ENCODE measurements around the gene MCM3AP. TPM values are rescaled to one million over a fixed set of nuclear protein-coding genes. Genes with fewer than 3 reads are reported as not detected.

Gene MCM3AP
- total RNA-seq, 2 experiments from 2014 or later: 109 to 166 TPM

DNA sequence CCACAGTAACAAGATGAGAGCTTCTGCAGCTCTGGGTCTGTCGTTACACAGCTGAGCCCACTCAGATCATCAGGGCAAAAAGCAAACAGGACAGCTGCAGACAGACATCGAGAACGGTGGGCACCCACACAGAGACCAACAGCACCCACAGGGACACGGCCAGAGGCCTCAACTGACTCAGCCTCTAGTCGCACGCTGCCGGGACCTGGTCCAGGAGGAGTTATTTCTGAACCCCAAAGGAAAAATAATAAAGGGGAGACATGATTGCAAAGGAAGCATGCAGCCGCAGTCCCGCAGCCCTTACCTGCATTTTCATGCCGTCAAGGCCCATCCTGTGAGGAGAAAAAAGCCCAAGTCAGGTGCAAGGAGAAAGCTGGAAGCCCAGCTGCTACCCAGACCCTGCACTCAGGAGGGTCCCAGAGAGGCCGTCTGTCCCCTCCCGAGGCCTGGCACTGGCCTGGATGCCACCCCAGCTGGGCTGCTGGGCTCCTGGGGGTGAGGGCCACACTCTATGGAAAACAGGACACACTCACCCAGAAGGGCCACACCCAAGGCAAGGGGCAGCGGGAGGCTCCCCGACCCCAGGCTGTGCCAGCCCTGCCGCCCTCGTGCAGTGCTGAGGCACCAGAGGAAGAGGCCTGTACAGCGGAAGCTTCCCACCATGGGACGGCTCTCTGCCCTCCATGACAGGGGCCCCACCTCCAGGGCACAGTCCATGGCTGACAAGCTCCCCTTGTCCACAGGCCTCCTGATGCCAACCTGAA lies 72.5 kb downstream of the MCM3AP start:
- peaks cover 7% of the 10 kb centered on the region; the same call in 1 of the 2 replicates for H3K36me3 ChIP-seq (ENCODE audit: insufficient read depth, low read length)
- CTCF ChIA-PET (ENCODE audit: unreplicated experiment): no interaction called here
- BruUV-seq (replicated peaks): no TSS peak
- H3K4me1 ChIP-seq (ENCODE audit: insufficient read depth, low read length, poor library complexity, severe bottlenecking): no peaks in the 10 kb centered on the region
- no peak overlapping the region for H3K4me3 ChIP-seq (ENCODE audit: low read depth, low read length, poor library complexity, severe bottlenecking)
- no peaks in the 10 kb centered on the region for H3K9me2 ChIP-seq (ENCODE audit: insufficient read depth, low read length)
- H3K9me3 ChIP-seq (ENCODE audit: low read length): no peaks in the 10 kb centered on the region
- H4K20me1 ChIP-seq (ENCODE audit: insufficient read depth, low read length): no peaks in the 10 kb centered on the region
- DNase-seq (ENCODE audit: low spot score): no peak
- POLR2A ChIA-PET: no interaction called here
- H2AFZ ChIP-seq (ENCODE audit: low read length): no peak overlapping the region
- intact Hi-C loops (cut with micrococcal nuclease; ENCODE audit: unreplicated experiment): no loop called here
- no peak overlapping the region for H3K4me2 ChIP-seq (ENCODE audit: low read length)
- TF ChIP-seq CTCF (conservative IDR thresholded peaks at IDR 0.05; ENCODE audit: low read length): no peak
- no peak for TF ChIP-seq EZH2phosphoT487 (IDR thresholded peaks at IDR 0.05; ENCODE audit: borderline replicate concordance, low read depth, low read length)
- H3K27ac ChIP-seq (ENCODE audit: low read depth, low read length, poor library complexity, severe bottlenecking): no peak overlapping the region
- H3K79me2 ChIP-seq (ENCODE audit: insufficient read depth, low read depth, low read length): no peaks in the 10 kb centered on the region

DNA sequence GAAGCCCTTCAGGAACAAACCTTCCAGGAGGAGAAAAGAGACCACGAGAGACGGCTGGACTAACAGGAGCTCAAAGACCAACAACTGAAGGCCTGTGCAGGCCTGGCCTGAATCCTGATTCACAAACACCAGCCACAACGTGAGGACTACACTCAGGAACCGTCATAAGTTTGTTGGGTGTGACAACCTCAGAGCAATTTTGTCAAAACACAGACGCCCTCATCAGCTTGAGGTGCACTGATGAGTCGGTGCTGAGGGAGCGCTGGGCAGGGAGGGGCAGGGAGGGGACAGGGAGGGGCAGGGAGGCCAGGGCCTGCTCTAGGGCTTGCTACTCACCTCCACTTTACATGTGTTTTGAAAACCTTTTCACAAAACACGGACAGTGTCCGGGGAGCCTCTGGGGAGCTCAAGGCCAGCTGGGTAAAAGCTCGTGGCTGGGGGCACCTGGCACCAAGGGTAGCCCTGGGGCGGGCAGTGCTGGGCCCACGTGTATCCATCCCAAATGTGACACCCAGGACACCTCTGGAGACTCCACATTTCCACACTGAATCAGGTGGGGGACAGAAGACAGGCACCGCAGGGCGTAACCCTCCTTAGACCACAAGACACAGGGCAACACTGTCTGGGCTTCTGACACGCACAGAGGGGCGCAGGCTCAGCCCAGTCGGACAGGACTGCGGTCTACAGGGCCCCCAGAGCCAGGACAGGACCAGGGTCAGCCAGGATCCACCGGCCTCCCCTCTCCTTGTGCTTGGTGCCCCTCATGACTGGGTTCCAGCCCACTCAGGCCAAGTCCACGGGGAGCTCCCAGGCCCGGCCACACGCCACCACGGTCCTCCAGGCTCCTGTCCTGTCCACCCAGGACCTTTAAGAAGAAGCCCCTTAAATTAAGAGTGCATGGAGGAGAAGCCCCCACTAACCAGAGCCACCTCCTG lies 73.4 kb downstream of the MCM3AP start:
- peaks cover 12% of the 10 kb centered on the region; the same call in 1 of the 2 replicates for H3K36me3 ChIP-seq (ENCODE audit: insufficient read depth, low read length)
- ChIA-PET CTCF (ENCODE audit: unreplicated experiment) (no interaction called here), POLR2A (no interaction called here)
- H3K9me2 ChIP-seq (ENCODE audit: insufficient read depth, low read length): no peaks in the 10 kb centered on the region
- H3K4me3 ChIP-seq (ENCODE audit: low read depth, low read length, poor library complexity, severe bottlenecking): no peak overlapping the region
- no peaks in the 10 kb centered on the region for H4K20me1 ChIP-seq (ENCODE audit: insufficient read depth, low read length)
- BruUV-seq (replicated peaks): TSS peak; percentile 41
- no peak for DNase-seq (ENCODE audit: low spot score)
- no peak overlapping the region for H3K4me2 ChIP-seq (ENCODE audit: low read length)
- H3K9me3 ChIP-seq (ENCODE audit: low read length): no peaks in the 10 kb centered on the region
- TF ChIP-seq CTCF (conservative IDR thresholded peaks at IDR 0.05; ENCODE audit: low read length): no peak
- no peak for TF ChIP-seq EZH2phosphoT487 (IDR thresholded peaks at IDR 0.05; ENCODE audit: borderline replicate concordance, low read depth, low read length)
- H3K27ac ChIP-seq (ENCODE audit: low read depth, low read length, poor library complexity, severe bottlenecking): no peak overlapping the region
- intact Hi-C loops (cut with micrococcal nuclease; ENCODE audit: unreplicated experiment): no loop called here
- H3K79me2 ChIP-seq (ENCODE audit: insufficient read depth, low read depth, low read length): no peaks in the 10 kb centered on the region
- H3K4me1 ChIP-seq (ENCODE audit: insufficient read depth, low read length, poor library complexity, severe bottlenecking): peaks cover 3% of the 10 kb centered on the region
- H2AFZ ChIP-seq (ENCODE audit: low read length): no peak overlapping the region

Measured in OCI-LY7 (cell line).